Measurements from ENCODE around the gene N4BP3.

N4BP3 gene

GRCh38 chr5:178113141-178113787 is at the start of gene N4BP3:
TSS of gene N4BP3 (plus strand) at chr5:178113532. CDS start at chr5:178119584, 6,052 bp downstream.
- H3K4me3 ChIP-seq (ENCODE audit: low read depth, low read length) = peak within 1 kb of the TSS; percentile 30
- DNase-seq (ENCODE audit: low read depth) = peak; percentile 47
- no peak for TF ChIP-seq CTCF (conservative IDR thresholded peaks at IDR 0.05; ENCODE audit: low read depth, low read length)

- no peak overlapping the region for H3K4me3 ChIP-seq (ENCODE audit: low read depth, low read length)
- TF ChIP-seq CTCF (conservative IDR thresholded peaks at IDR 0.05; ENCODE audit: low read depth, low read length) = no peak
- no peak for DNase-seq (ENCODE audit: low read depth)
These were observed 45.6 kb upstream of the N4BP3 start for GRCh38 chr5:178067755-178068154.

- TF ChIP-seq CTCF (conservative IDR thresholded peaks at IDR 0.05; ENCODE audit: low read depth, low read length) = no peak
- no peak for DNase-seq (ENCODE audit: low read depth)
- H3K4me3 ChIP-seq (ENCODE audit: low read depth, low read length) = no peak overlapping the region
These were observed 45.0 kb upstream of the N4BP3 start for GRCh38 chr5:178068293-178068692.

GRCh38 chr5:178069909-178070308 is 43.4 kb upstream of the N4BP3 start:
- no peak overlapping the region for H3K4me3 ChIP-seq (ENCODE audit: low read depth, low read length)
- DNase-seq (ENCODE audit: low read depth) = peak; percentile 52

GRCh38 chr5:178071108-178071507 is 42.2 kb upstream of the N4BP3 start:
- no peak for DNase-seq (ENCODE audit: low read depth)
- no peak overlapping the region for H3K4me3 ChIP-seq (ENCODE audit: low read depth, low read length)
- TF ChIP-seq CTCF (conservative IDR thresholded peaks at IDR 0.05; ENCODE audit: low read depth, low read length) = no peak

More at GRCh38 chr5:178069909-178070308, 43.4 kb upstream of the N4BP3 start:
- TF ChIP-seq CTCF (conservative IDR thresholded peaks at IDR 0.05; ENCODE audit: low read depth, low read length) = peak; percentile 58

GRCh38 chr5:178072749-178073148 is 40.6 kb upstream of the N4BP3 start:
- H3K4me3 ChIP-seq (ENCODE audit: low read depth, low read length) = no peak overlapping the region
- no peak for DNase-seq (ENCODE audit: low read depth)
- TF ChIP-seq CTCF (conservative IDR thresholded peaks at IDR 0.05; ENCODE audit: low read depth, low read length) = no peak
